DOHH2 (cell line): ENCODE data around the gene TRIM9.

ENCODE experiments used
- CTCF ChIP-seq: fragments of 200-600 bp; sonication (generic); IDR thresholded peaks from one replicate; pipeline ENCODE4 v1.5.1; 2014; ENCODE audit warnings: antibody characterized with exemption, mild to moderate bottlenecking, low read depth, low read length; ENCODE audit not compliant: poor library complexity, severe bottlenecking
- EZH2phosphoT487 ChIP-seq: fragments of 200-600 bp; sonication (generic); IDR thresholded peaks from 2 replicates; pipeline ENCODE4 v1.6.1; 2017; ENCODE audit warnings: borderline replicate concordance, mild to moderate bottlenecking, antibody characterized with exemption, low read length, moderate library complexity, mixed read lengths

DNA sequence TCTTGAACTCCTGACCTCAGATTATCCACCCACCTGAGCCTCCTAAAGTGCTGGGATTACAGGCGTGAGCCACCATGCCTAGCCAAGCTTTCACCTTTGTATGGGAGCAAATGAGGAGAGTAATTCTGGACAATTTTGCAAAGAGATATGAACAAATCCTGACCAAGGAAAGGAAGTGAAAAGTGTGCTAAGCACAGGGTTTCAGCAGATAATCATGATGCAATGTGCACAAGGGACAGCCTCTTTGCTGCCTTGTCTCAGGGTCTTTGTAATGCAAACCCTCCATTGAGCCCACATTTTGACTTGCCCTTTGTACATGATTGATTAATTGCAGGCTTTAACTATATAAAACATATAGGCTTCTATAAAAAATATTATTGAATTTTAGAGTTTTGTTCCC lies 141.4 kb downstream of the TRIM9 start:
- TF ChIP-seq CTCF = no peak
- TF ChIP-seq EZH2phosphoT487 = no peak
